HL-60 (cell line): ENCODE measurements around the gene ARID1A.

ENCODE experiments used
- DNase-seq, 2 experiments: peaks; one replicate each; pipeline ENCODE4 v3.0.0-alpha.2; 2010 to 2020; ENCODE audit warnings: low read depth in 1 of 2, low spot score in 1 of 2
- H3K27ac ChIP-seq: fragments of 250-450 bp; sonication (Bioruptor Pico); replicated peaks from 2 replicates; pipeline ENCODE4 v1.5.1; 2020; ENCODE audit warnings: mild to moderate bottlenecking, moderate library complexity
- H3K27me3 ChIP-seq: fragments of 250-450 bp; sonication (Bioruptor Pico); 2 replicates; pipeline ENCODE4 v1.5.1; 2021; ENCODE audit warnings: mild to moderate bottlenecking, moderate library complexity; ENCODE audit not compliant: insufficient read depth, poor library complexity, severe bottlenecking
- H3K4me3 ChIP-seq: replicated peaks from 2 replicates; pipeline ENCODE4 v1.5.1; 2011; ENCODE audit warnings: mild to moderate bottlenecking, control low read depth, low read length; ENCODE audit not compliant: insufficient read depth
- CTCF ChIP-seq: IDR thresholded peaks from one replicate; pipeline ENCODE4 v1.5.1; 2011; ENCODE audit warnings: low read length, control low read depth, inconsistent platforms; ENCODE audit not compliant: insufficient read depth
- GABPA ChIP-seq: IDR thresholded peaks from 2 replicates; pipeline ENCODE4 v1.6.1; 2012; ENCODE audit warnings: low read depth
- POLR2AphosphoS5 ChIP-seq: IDR thresholded peaks from 2 replicates; pipeline ENCODE4 v1.6.1; 2012; ENCODE audit warnings: low read depth
- REST ChIP-seq: IDR thresholded peaks from 2 replicates; pipeline ENCODE4 v1.6.1; 2012; ENCODE audit warnings: low read depth; ENCODE audit not compliant: insufficient replicate concordance
- SPI1 ChIP-seq: IDR thresholded peaks from 2 replicates; pipeline ENCODE4 v1.6.1; 2012; ENCODE audit warnings: low read depth, mild to moderate bottlenecking, borderline replicate concordance

The ARID1A gene

GRCh38 chr1:26758358-26758757 lies 62.5 kb downstream of the ARID1A start:
- no peak for TF ChIP-seq CTCF
- no peak for TF ChIP-seq SPI1
- no peak for TF ChIP-seq GABPA
- Histone ChIP-seq H3K4me3 (no peak overlapping the region), H3K27ac (no peak overlapping the region), H3K27me3 (no peaks in the 10 kb centered on the region)
- no peak for DNase-seq

- no peak overlapping the region for H3K27ac ChIP-seq
- TF ChIP-seq REST (no peak), GABPA (no peak), CTCF (no peak), POLR2AphosphoS5 (no peak), SPI1 (no peak)
- H3K4me3 ChIP-seq, result no peak overlapping the region
Measured at GRCh38 chr1:26759531-26759930, 63.7 kb downstream of the ARID1A start.

GRCh38 chr1:26761217-26761616 lies 65.4 kb downstream of the ARID1A start:
- TF ChIP-seq SPI1 (no peak), POLR2AphosphoS5 (no peak), CTCF (peak; percentile 7), REST (no peak), GABPA (no peak)
- H3K4me3 ChIP-seq, result no peak overlapping the region
- no peaks in the 10 kb centered on the region for H3K27me3 ChIP-seq
- no peak overlapping the region for H3K27ac ChIP-seq
- DNase-seq, result no peak

More at GRCh38 chr1:26759531-26759930, 63.7 kb downstream of the ARID1A start:
- H3K27me3 ChIP-seq, result no peaks in the 10 kb centered on the region
- DNase-seq, result no peak

GRCh38 chr1:26767714-26768113 lies 71.9 kb downstream of the ARID1A start:
- DNase-seq, result no peak
- Histone ChIP-seq H3K4me3 (no peak overlapping the region), H3K27me3 (no peaks in the 10 kb centered on the region), H3K27ac (no peak overlapping the region)
- TF ChIP-seq POLR2AphosphoS5 (no peak), GABPA (no peak), SPI1 (no peak), CTCF (no peak)
